Measurements from ENCODE around the gene CHTF8. TPM values are rescaled to one million over a fixed set of nuclear protein-coding genes. Genes with fewer than 3 reads are reported as not detected.

The CHTF8 gene
- total RNA-seq, 2 donors from 2014 or later, result 159 to 185 TPM

GRCh38 chr16:69083306-69083941, 49.0 kb downstream of the CHTF8 start:
- Mint-ChIP-seq H3K4me1 (ENCODE audit: low read depth) (peaks cover 3% of the 10 kb centered on the region), H3K4me3 (no peak overlapping the region), H3K27me3 (ENCODE audit: low read depth) (no peaks in the 10 kb centered on the region), H3K36me3 (ENCODE audit: insufficient read depth in 2 of 2) (peaks cover 0 to 3% of the 10 kb centered on the region in 2 donors), H3K9me3 (no peaks in the 10 kb centered on the region), H3K27ac (no peak overlapping the region)
- DNase-seq (no peak), ATAC-seq (replicated peaks in 1 of 2) (no peak)

- ATAC-seq (replicated peaks in 1 of 2) (no peak), DNase-seq (no peak)
- Mint-ChIP-seq H3K4me3 (no peak overlapping the region), H3K4me1 (ENCODE audit: low read depth) (no peaks in the 10 kb centered on the region), H3K27me3 (ENCODE audit: low read depth) (no peaks in the 10 kb centered on the region), H3K27ac (no peak overlapping the region), H3K36me3 (ENCODE audit: insufficient read depth in 2 of 2) (no peaks in the 10 kb centered on the region), H3K9me3 (no peaks in the 10 kb centered on the region)
These were observed 52.7 kb downstream of the CHTF8 start for GRCh38 chr16:69079697-69080096.

- Mint-ChIP-seq H3K9me3 (no peaks in the 10 kb centered on the region), H3K4me1 (ENCODE audit: low read depth) (no peaks in the 10 kb centered on the region), H3K27me3 (ENCODE audit: low read depth) (no peaks in the 10 kb centered on the region), H3K27ac (no peak overlapping the region), H3K36me3 (ENCODE audit: insufficient read depth in 2 of 2) (no peaks in the 10 kb centered on the region), H3K4me3 (no peak overlapping the region)
- no peak for ATAC-seq (replicated peaks in 1 of 2)
- DNase-seq, result no peak
These were observed 54.3 kb downstream of the CHTF8 start for GRCh38 chr16:69078073-69078472.

GRCh38 chr16:69077251-69077650, 55.1 kb downstream of the CHTF8 start:
- Mint-ChIP-seq H3K36me3 (ENCODE audit: insufficient read depth in 2 of 2) (no peaks in the 10 kb centered on the region), H3K27ac (no peak overlapping the region), H3K4me1 (ENCODE audit: low read depth) (no peaks in the 10 kb centered on the region), H3K9me3 (no peaks in the 10 kb centered on the region), H3K27me3 (ENCODE audit: low read depth) (no peaks in the 10 kb centered on the region), H3K4me3 (no peak overlapping the region)
- ATAC-seq (replicated peaks in 1 of 2) (no peak), DNase-seq (no peak)

GRCh38 chr16:69073181-69073702, 59.1 kb downstream of the CHTF8 start:
- no peak for ATAC-seq (replicated peaks in 1 of 2)
- no peak overlapping the region for H3K4me3 Mint-ChIP-seq
- no peaks in the 10 kb centered on the region for H3K36me3 Mint-ChIP-seq (ENCODE audit: insufficient read depth in 2 of 2)
- H3K27me3 Mint-ChIP-seq (ENCODE audit: low read depth), result no peaks in the 10 kb centered on the region
- DNase-seq, result no peak
- H3K4me1 Mint-ChIP-seq (ENCODE audit: low read depth), result no peaks in the 10 kb centered on the region
- no peaks in the 10 kb centered on the region for H3K9me3 Mint-ChIP-seq
- no peak overlapping the region for H3K27ac Mint-ChIP-seq

- DNase-seq, result no peak
- Mint-ChIP-seq H3K4me3 (no peak overlapping the region), H3K36me3 (ENCODE audit: insufficient read depth in 2 of 2) (no peaks in the 10 kb centered on the region), H3K27me3 (ENCODE audit: low read depth) (no peaks in the 10 kb centered on the region), H3K9me3 (no peaks in the 10 kb centered on the region), H3K27ac (no peak overlapping the region), H3K4me1 (ENCODE audit: low read depth) (no peaks in the 10 kb centered on the region)
- no peak for ATAC-seq (replicated peaks in 1 of 2)
These were observed 59.8 kb downstream of the CHTF8 start for GRCh38 chr16:69072640-69072974.

- Mint-ChIP-seq H3K4me3 (no peak overlapping the region), H3K9me3 (no peaks in the 10 kb centered on the region), H3K27me3 (ENCODE audit: low read depth) (no peaks in the 10 kb centered on the region), H3K4me1 (ENCODE audit: low read depth) (no peaks in the 10 kb centered on the region), H3K27ac (no peak overlapping the region), H3K36me3 (ENCODE audit: insufficient read depth in 2 of 2) (no peaks in the 10 kb centered on the region)
- DNase-seq, result no peak
- ATAC-seq (replicated peaks in 1 of 2), result no peak
These were observed 61.4 kb downstream of the CHTF8 start for GRCh38 chr16:69071036-69071435.

GRCh38 chr16:69069504-69069903, 62.9 kb downstream of the CHTF8 start:
- Mint-ChIP-seq H3K4me3 (no peak overlapping the region), H3K27me3 (ENCODE audit: low read depth) (no peaks in the 10 kb centered on the region), H3K36me3 (ENCODE audit: insufficient read depth in 2 of 2) (no peaks in the 10 kb centered on the region), H3K27ac (peak overlapping the region; percentile 7), H3K4me1 (ENCODE audit: low read depth) (no peaks in the 10 kb centered on the region), H3K9me3 (no peaks in the 10 kb centered on the region)
- DNase-seq (no peak), ATAC-seq (replicated peaks in 1 of 2) (no peak)

Other genes starting within 250 kb of the CHTF8 start
- gene HAS3, start 26.9 kb downstream of the CHTF8 start, total RNA-seq, result 1 to 10 TPM; 1.2 to 1.4 TPM
- 100 to 1,000 TPM in 1 of 2 donors, 10 to 100 TPM in 1; 81.7 to 112 TPM for gene UTP4, start 61 bp upstream of the CHTF8 start, total RNA-seq
- 10 to 100 TPM; 21.1 to 21.9 TPM for gene SNTB2, start 54.6 kb upstream of the CHTF8 start, total RNA-seq
- 10 to 100 TPM; 41.1 to 45.3 TPM for gene VPS4A, start 178.8 kb upstream of the CHTF8 start, total RNA-seq
- 10 to 100 TPM in 1 of 2 donors, 1 to 10 TPM in 1; 9.9 to 10.1 TPM for gene PDF, start 198.0 kb upstream of the CHTF8 start, total RNA-seq
- 10 to 100 TPM; 33.2 to 38.3 TPM for gene COG8, start 207.0 kb upstream of the CHTF8 start, total RNA-seq
- 10 to 100 TPM; 30.8 to 32.2 TPM for gene NIP7, start 207.2 kb upstream of the CHTF8 start, total RNA-seq
- 1 to 10 TPM; 3.3 to 3.7 TPM for gene TMED6, start 219.2 kb upstream of the CHTF8 start, total RNA-seq